K562 (cell line): ENCODE measurements around the gene PPCDC. TPM values are rescaled to one million over a fixed set of nuclear protein-coding genes. Genes with fewer than 3 reads are reported as not detected.

ENCODE experiments used
- ATAC-seq: fragments of 200-7000 bp; cut with Tn5 transposase; 3 replicates; pipeline ENCODE4 v1.9.1; 2020; ENCODE audit warnings: moderate library complexity
- BruUV-seq: library from RNA; stranded (reverse); fragments of 400-500 nt; replicated peaks from 2 replicates; lab custom pipeline; 2021; lab: Mats Ljungman, UMichigan
- CTCF ChIA-PET: fragments of 300-600 bp; formaldehyde crosslinking; extraction: SDS; loops from one replicate; lab custom pipeline; 2021; ENCODE audit warnings: low intra/inter-chr PET ratio; lab: Yijun Ruan, JAX
- POLR2A ChIA-PET: fragments of 300-600, 350-650 bp; sonication (Branson Sonifier 250); formaldehyde crosslinking; extraction: SDS; loops from one replicate; lab custom pipeline; 2021; ENCODE audit warnings: antibody characterized with exemption, inconsistent platforms; lab: Yijun Ruan, JAX
- DNase-seq, 4 experiments: peaks; one replicate each; pipeline versions ENCODE4 v3.0.0 to v3.0.0-alpha.2; 2011 to 2018; ENCODE audit warnings: low spot score in 3 of 4, mixed read lengths in 3 of 4; ENCODE audit errors: extremely low read depth in 1 of 4
- FAIRE-seq: peaks from 2 replicates; lab custom pipeline; 2011; peaks lifted over from hg19 to GRCh38; lab: Jason Lieb, UNC
- H2AFZ ChIP-seq: 2 replicates; pipeline ENCODE4 v1.6.0; 2011; ENCODE audit warnings: low read depth, low read length, control low read depth, inconsistent platforms
- H3K27ac ChIP-seq: fragments of 200-600 bp; 3 replicates; pipeline ENCODE4 v1.8.0; 2011; ENCODE audit warnings: low read depth, mild to moderate bottlenecking, control low read depth, inconsistent platforms, low read length, moderate library complexity, mixed read lengths; ENCODE audit errors: extremely low read depth
- H3K27me3 ChIP-seq, 2 experiments: fragments of 300-600 bp in 1 of 2; 2 replicates in 1 of 2; 3 replicates in 1 of 2; pipeline versions ENCODE4 v1.6.0 to v1.8.0; 2011; ENCODE audit warnings: inconsistent platforms in 2 of 2, low read length in 2 of 2, mild to moderate bottlenecking in 1 of 2, mixed read lengths in 1 of 2, moderate library complexity in 1 of 2; ENCODE audit not compliant: control insufficient read depth in 2 of 2, insufficient read depth in 2 of 2
- H3K36me3 ChIP-seq: fragments of 300-600 bp; 3 replicates; pipeline ENCODE4 v1.8.0; 2011; ENCODE audit warnings: mild to moderate bottlenecking, low read length, inconsistent platforms; ENCODE audit not compliant: control insufficient read depth, insufficient read depth
- H3K4me1 ChIP-seq, 2 experiments: fragments of 200-600 bp in 1 of 2; replicated peaks in 1 of 2; 2 replicates in 1 of 2; 3 replicates in 1 of 2; pipeline versions ENCODE4 v1.5.1 to v1.8.0; 2011; ENCODE audit warnings: inconsistent platforms in 2 of 2, low read length in 2 of 2, mild to moderate bottlenecking in 1 of 2, mixed read lengths in 1 of 2, moderate library complexity in 1 of 2; ENCODE audit not compliant: control insufficient read depth in 2 of 2, insufficient read depth in 2 of 2
- H3K4me2 ChIP-seq: 2 replicates; pipeline ENCODE4 v1.6.1; 2011; ENCODE audit warnings: low read length, control low read depth, inconsistent platforms, mixed read lengths; ENCODE audit not compliant: insufficient read depth
- H3K4me3 ChIP-seq: fragments of 200-600 bp; sonication (generic), shearing (Covaris generic); 2 replicates; pipeline ENCODE4 v1.5.1; 2016; ENCODE audit warnings: control low read depth, inconsistent platforms
- H3K79me2 ChIP-seq: fragments of 200-600 bp; 3 replicates; pipeline ENCODE4 v1.8.0; 2011; ENCODE audit warnings: low read length, inconsistent platforms; ENCODE audit not compliant: control insufficient read depth, insufficient read depth
- H3K9ac ChIP-seq, 2 experiments: 2 replicates each; pipeline versions ENCODE4 v1.6.0 to v1.6.1; 2011; ENCODE audit warnings: low read depth in 2 of 2, low read length in 2 of 2, control low read depth in 1 of 2, inconsistent platforms in 1 of 2, mild to moderate bottlenecking in 1 of 2, mixed read lengths in 1 of 2; ENCODE audit not compliant: insufficient read depth in 1 of 2
- H3K9me1 ChIP-seq: one replicate; pipeline ENCODE4 v1.6.0; 2011; ENCODE audit warnings: inconsistent platforms, mild to moderate bottlenecking, low read length, moderate library complexity; ENCODE audit not compliant: control insufficient read depth, insufficient read depth
- H3K9me3 ChIP-seq: replicated peaks from 2 replicates; pipeline ENCODE4 v1.5.1; 2011; ENCODE audit warnings: low read depth, low read length, inconsistent platforms; ENCODE audit not compliant: control insufficient read depth, insufficient read depth
- H4K20me1 ChIP-seq: replicated peaks from 2 replicates; pipeline ENCODE4 v1.6.1; 2011; ENCODE audit warnings: low read length, inconsistent platforms, mixed read lengths; ENCODE audit not compliant: control insufficient read depth, insufficient read depth
- BHLHE40 ChIP-seq: IDR thresholded peaks from 2 replicates; pipeline ENCODE4 v1.6.1; 2011; ENCODE audit warnings: low read length, improper control_type of control experiment
- FOXJ3 ChIP-seq: sonication (generic); formaldehyde crosslinking; IDR thresholded peaks from 2 replicates; pipeline ENCODE4 v1.4.0; 2020; ENCODE audit warnings: mild to moderate bottlenecking, missing genetic modification reagents
- HES1 ChIP-seq: fragments of 450-650 bp; IDR thresholded peaks from 2 replicates; pipeline ENCODE4 v1.6.1; 2016; ENCODE audit warnings: low read depth, mild to moderate bottlenecking, moderate library complexity
- KAT7 ChIP-seq: sonication (generic); formaldehyde crosslinking; IDR thresholded peaks from 2 replicates; pipeline ENCODE4 v1.8.0; 2022; ENCODE audit warnings: missing genetic modification reagents, mild to moderate bottlenecking, borderline replicate concordance
- KHSRP ChIP-seq: fragments of 450-650 bp; IDR thresholded peaks from 2 replicates; pipeline ENCODE4 v1.6.1; 2017
- MBD2 ChIP-seq: sonication (generic); IDR thresholded peaks from 2 replicates; pipeline ENCODE4 v1.6.1; 2016; ENCODE audit warnings: low read depth, borderline replicate concordance
- MEF2A ChIP-seq: IDR thresholded peaks from 2 replicates; pipeline ENCODE4 v1.6.1; 2011; ENCODE audit warnings: low read depth, mild to moderate bottlenecking, low read length, moderate library complexity; ENCODE audit not compliant: control insufficient read depth
- MEF2D ChIP-seq: conservative IDR thresholded peaks from 2 replicates; pipeline ENCODE4 v1.6.1; 2016; ENCODE audit warnings: low read depth, missing genetic modification characterization, missing compliant biosample characterization
- POLR3G ChIP-seq: IDR thresholded peaks from 2 replicates; pipeline ENCODE4 v1.6.1; 2011; ENCODE audit not compliant: insufficient read length, insufficient replicate concordance; ENCODE audit errors: extremely low read depth
- PTRF ChIP-seq: fragments of 450-650 bp; IDR thresholded peaks from 2 replicates; pipeline ENCODE4 v1.6.1; 2016; ENCODE audit warnings: mild to moderate bottlenecking, missing genetic modification characterization, missing compliant biosample characterization
- RAD51 ChIP-seq: fragments of 450-650 bp; IDR thresholded peaks from 2 replicates; pipeline ENCODE4 v1.7.1; 2016; ENCODE audit warnings: low read depth, mild to moderate bottlenecking, borderline replicate concordance
- SRSF3 ChIP-seq: fragments of 200-400 bp; formaldehyde crosslinking; IDR thresholded peaks from 2 replicates; pipeline ENCODE4 v1.6.1; 2016; ENCODE audit warnings: mild to moderate bottlenecking, low read length, moderate library complexity; ENCODE audit not compliant: insufficient read depth
- XRCC4 ChIP-seq: IDR thresholded peaks from one replicate; pipeline ENCODE4 v1.6.1; 2011; ENCODE audit not compliant: insufficient read depth, insufficient read length; ENCODE audit errors: extremely low read depth
- ZBTB17 ChIP-seq: fragments of 450-650 bp; formaldehyde crosslinking; IDR thresholded peaks from 2 replicates; pipeline ENCODE4 v1.4.0; 2020; ENCODE audit warnings: mild to moderate bottlenecking
- ZC3H8 ChIP-seq: fragments of 450-650 bp; IDR thresholded peaks from 2 replicates; pipeline ENCODE4 v1.6.1; 2017
- ZNF133 ChIP-seq: fragments of 250-450 bp; sonication (Bioruptor Pico); IDR thresholded peaks from 2 replicates; pipeline ENCODE4 v1.4.0; 2020; ENCODE audit warnings: mild to moderate bottlenecking
- ZNF830 ChIP-seq: fragments of 250-450 bp; sonication (Bioruptor Pico); IDR thresholded peaks from 2 replicates; pipeline ENCODE4 v1.5.0; 2021; ENCODE audit warnings: mild to moderate bottlenecking
- WGBS: fragments of 100-300 bp; shearing (Covaris generic); methylation state at CpG from one replicate; pipeline ENCODE4 v1.1.6; 2016; ENCODE audit warnings: low coverage, mixed read lengths; ENCODE audit not compliant: insufficient coverage; ENCODE audit errors: missing lambda C conversion rate; 5-methylcytosine and 5-hydroxymethylcytosine counted together
- in situ Hi-C: fragments of 300-500 bp; cut with MboI; formaldehyde crosslinking; loops from 4 replicates; pipeline ENCODE4 v1.15.0; 2018; ENCODE audit warnings: inconsistent platforms, mixed read lengths
- intact Hi-C: fragments of 100-400 bp; cut with micrococcal nuclease; formaldehyde crosslinking; loops from 2 replicates; pipeline ENCODE4 v1.14.2; 2022
- polyA plus RNA-seq, 8 experiments: library from polyadenylated mRNA; depleted of rRNA in 4 of 8; stranded (reverse) in 5 of 8; unstranded in 3 of 8; fragments of >200 nt; fragmentation: Nextera tagmentation in 2 of 8; fragmentation: Illumina TruSeq in 1 of 8; extraction: Ambion mirVana in 2 of 8; extraction: Trizol in 1 of 8; gene quantifications; 2 replicates each; pipeline versions ENCODE4 v1.2.1 to v1.2.3, GENCODE V29; 2011 to 2014; ENCODE audit warnings: inconsistent platforms in 1 of 8, missing spikeins in 1 of 8
- total RNA-seq, 7 experiments: library from RNA; depleted of rRNA in 6 of 7; stranded (reverse); fragments of >200 nt in 6 of 7; fragmentation: Illumina TruSeq in 2 of 7; extraction: Trizol in 2 of 7; gene quantifications; 2 replicates each; pipeline versions ENCODE4 v1.2.1 to v1.2.3, GENCODE V29; 2011 to 2021; ENCODE audit warnings: low replicate concordance in 1 of 7
- TF ChIP-seq, protein P1 (sequence below): sonication (generic); formaldehyde crosslinking; IDR thresholded peaks from 2 replicates; pipeline ENCODE4 v1.4.0; 2020; ENCODE audit warnings: mild to moderate bottlenecking, missing genetic modification reagents
- TF ChIP-seq, protein P2 (sequence below): sonication (generic); formaldehyde crosslinking; IDR thresholded peaks from 2 replicates; pipeline ENCODE4 v1.8.1; 2023; ENCODE audit warnings: mild to moderate bottlenecking, missing genetic modification reagents

Gene PPCDC
- total and polyA plus RNA-seq, 9 of the 15 experiments (the other 6 are each of a cell fraction or from before 2014, with no cell fraction given) = 10.9 to 53.6 (median 16.7) TPM

GRCh38 chr15:75021341-75021740 lies 2.0 kb upstream of the PPCDC start:
- 89% methylated on average over 5 of the region's 8 CpGs for WGBS
- Histone ChIP-seq H3K9me3 (no peaks in the 10 kb centered on the region), H3K9me1 (no peaks in the 10 kb centered on the region), H3K36me3 (peaks cover 12% of the 10 kb centered on the region), H3K4me3 (no peak overlapping the region), H2AFZ (no peak overlapping the region), H3K4me1 (peaks cover 10 to 21% of the 10 kb centered on the region in 2 experiments; a peak in 4 of 5 replicates), H3K9ac (no peak overlapping the region), H3K79me2 (peaks cover 19% of the 10 kb centered on the region), H3K4me2 (no peak overlapping the region), H3K27ac (no peak overlapping the region), H3K27me3 (peaks cover 0 to 2% of the 10 kb centered on the region in 2 experiments; a peak in 1 of 5 replicates), H4K20me1 (no peaks in the 10 kb centered on the region)
- TF ChIP-seq PTRF (no peak), FOXJ3 (no peak), ZC3H8 (no peak), POLR3G (no peak), SRSF3 (no peak), MEF2D (no peak), HES1 (no peak), RAD51 (no peak), XRCC4 (no peak), MBD2 (no peak), BHLHE40 (no peak), KAT7 (no peak), MEF2A (no peak), ZNF133 (CRISPR knock-in tag) (no peak), KHSRP (no peak), ZNF830 (CRISPR knock-in tag) (no peak), ZBTB17 (CRISPR knock-in tag) (no peak)
- TF ChIP-seq, protein P1, sequence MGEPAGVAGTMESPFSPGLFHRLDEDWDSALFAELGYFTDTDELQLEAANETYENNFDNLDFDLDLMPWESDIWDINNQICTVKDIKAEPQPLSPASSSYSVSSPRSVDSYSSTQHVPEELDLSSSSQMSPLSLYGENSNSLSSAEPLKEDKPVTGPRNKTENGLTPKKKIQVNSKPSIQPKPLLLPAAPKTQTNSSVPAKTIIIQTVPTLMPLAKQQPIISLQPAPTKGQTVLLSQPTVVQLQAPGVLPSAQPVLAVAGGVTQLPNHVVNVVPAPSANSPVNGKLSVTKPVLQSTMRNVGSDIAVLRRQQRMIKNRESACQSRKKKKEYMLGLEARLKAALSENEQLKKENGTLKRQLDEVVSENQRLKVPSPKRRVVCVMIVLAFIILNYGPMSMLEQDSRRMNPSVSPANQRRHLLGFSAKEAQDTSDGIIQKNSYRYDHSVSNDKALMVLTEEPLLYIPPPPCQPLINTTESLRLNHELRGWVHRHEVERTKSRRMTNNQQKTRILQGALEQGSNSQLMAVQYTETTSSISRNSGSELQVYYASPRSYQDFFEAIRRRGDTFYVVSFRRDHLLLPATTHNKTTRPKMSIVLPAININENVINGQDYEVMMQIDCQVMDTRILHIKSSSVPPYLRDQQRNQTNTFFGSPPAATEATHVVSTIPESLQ = no peak
- TF ChIP-seq, protein P2, sequence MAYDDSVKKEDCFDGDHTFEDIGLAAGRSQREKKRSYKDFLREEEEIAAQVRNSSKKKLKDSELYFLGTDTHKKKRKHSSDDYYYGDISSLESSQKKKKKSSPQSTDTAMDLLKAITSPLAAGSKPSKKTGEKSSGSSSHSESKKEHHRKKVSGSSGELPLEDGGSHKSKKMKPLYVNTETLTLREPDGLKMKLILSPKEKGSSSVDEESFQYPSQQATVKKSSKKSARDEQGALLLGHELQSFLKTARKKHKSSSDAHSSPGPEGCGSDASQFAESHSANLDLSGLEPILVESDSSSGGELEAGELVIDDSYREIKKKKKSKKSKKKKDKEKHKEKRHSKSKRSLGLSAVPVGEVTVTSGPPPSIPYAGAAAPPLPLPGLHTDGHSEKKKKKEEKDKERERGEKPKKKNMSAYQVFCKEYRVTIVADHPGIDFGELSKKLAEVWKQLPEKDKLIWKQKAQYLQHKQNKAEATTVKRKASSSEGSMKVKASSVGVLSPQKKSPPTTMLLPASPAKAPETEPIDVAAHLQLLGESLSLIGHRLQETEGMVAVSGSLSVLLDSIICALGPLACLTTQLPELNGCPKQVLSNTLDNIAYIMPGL (CRISPR knock-in tag) = no peak
- no TSS peak for BruUV-seq
- POLR2A ChIA-PET = interaction anchor here (0.6 kb wide), 2 partner anchors 11 to 12 kb away, joined by 3 read pairs; no protein-coding TSS in a partner anchor
- FAIRE-seq = no peak
- ATAC-seq = no peak
- in situ Hi-C loops (loop anchor here (10.0 kb wide), 1 partner anchor 653 kb away; no protein-coding TSS in a partner anchor), intact Hi-C loops (no loop called here)
- CTCF ChIA-PET = no interaction called here
- no peak for DNase-seq
